Neural crest cell (in vitro differentiated cells): ENCODE measurements around the gene AMPD2. TPM values are rescaled to one million over a fixed set of nuclear protein-coding genes. Genes with fewer than 3 reads are reported as not detected.

ENCODE experiments used
- DNase-seq: peaks from one replicate; pipeline ENCODE4 v3.0.0; 2021; ENCODE audit warnings: low read depth, mixed read lengths, low spot score
- H3K27ac Mint-ChIP-seq: one replicate; pipeline ENCODE4 v1.8.0; 2021; ENCODE audit warnings: mild to moderate bottlenecking, mixed read lengths; ENCODE audit not compliant: unreplicated experiment
- H3K27me3 Mint-ChIP-seq: 2 replicates; pipeline ENCODE4 v1.8.0; 2021; ENCODE audit warnings: low read depth, mild to moderate bottlenecking, mixed read lengths
- H3K36me3 Mint-ChIP-seq: 2 replicates; pipeline ENCODE4 v1.8.0; 2021; ENCODE audit warnings: low read depth, mild to moderate bottlenecking, mixed read lengths
- H3K4me1 Mint-ChIP-seq: 2 replicates; pipeline ENCODE4 v1.8.0; 2021; ENCODE audit warnings: mixed read lengths
- H3K4me3 Mint-ChIP-seq: one replicate; pipeline ENCODE4 v1.8.0; 2021; ENCODE audit warnings: mild to moderate bottlenecking, mixed read lengths
- H3K9me3 Mint-ChIP-seq: 2 replicates; pipeline ENCODE4 v1.8.0; 2021; ENCODE audit warnings: mixed read lengths
- CTCF ChIP-seq: fragments of 200-600 bp; sonication (generic); conservative IDR thresholded peaks from 2 replicates; pipeline ENCODE4 v1.5.0; 2021; ENCODE audit warnings: antibody characterized with exemption, mild to moderate bottlenecking
- total RNA-seq: library from RNA; stranded (reverse); gene quantifications from 2 replicates; pipeline ENCODE4 v1.2.1, GENCODE V29; 2021

Gene AMPD2
- total RNA-seq, 1 donor from 2014 or later: 105 TPM

DNA sequence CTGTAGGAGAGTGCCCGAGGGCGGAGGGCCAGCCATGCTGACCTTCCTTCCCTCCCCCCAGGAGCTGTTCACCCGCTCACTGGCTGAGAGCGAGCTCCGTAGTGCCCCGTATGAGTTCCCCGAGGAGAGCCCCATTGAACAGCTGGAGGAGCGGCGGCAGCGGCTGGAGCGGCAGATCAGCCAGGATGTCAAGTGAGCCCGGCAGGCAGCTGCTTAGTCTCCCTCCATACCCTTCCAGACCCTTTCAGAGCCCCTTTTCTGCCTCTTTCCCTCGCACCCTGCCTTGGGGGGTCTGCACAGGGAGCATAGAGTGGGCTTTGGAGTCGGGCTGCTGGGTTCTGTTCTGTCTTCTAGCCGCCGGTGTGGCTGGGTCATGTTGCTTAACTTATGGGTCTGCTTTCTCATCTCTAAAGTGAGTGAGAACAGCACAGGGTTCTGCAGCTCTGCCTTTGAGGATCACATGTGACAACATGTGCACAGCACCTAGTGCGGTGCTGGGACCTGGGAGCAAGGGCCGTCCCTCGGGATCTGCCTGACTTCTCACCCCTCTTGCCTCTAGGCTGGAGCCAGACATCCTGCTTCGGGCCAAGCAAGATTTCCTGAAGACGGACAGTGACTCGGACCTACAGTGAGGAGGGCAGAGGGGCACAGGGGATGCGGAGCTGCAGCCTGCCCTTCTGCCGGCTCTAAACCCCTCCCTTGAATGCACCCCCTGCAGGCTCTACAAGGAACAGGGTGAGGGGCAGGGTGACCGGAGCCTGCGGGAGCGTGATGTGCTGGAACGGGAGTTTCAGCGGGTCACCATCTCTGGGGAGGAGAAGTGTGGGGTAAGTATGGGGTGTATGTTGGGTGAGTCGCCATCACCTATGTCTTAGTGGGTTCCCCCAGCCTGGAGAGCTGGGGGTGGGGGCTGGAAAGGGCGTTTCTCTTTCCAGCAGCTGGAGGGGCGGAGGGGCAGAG, 6.2 kb downstream of the AMPD2 start:
- peak overlapping the region; percentile 81 for H3K27ac Mint-ChIP-seq
- TF ChIP-seq CTCF: no peak
- no peaks in the 10 kb centered on the region for H3K27me3 Mint-ChIP-seq
- DNase-seq: no peak
- H3K4me1 Mint-ChIP-seq: peaks cover 28% of the 10 kb centered on the region
- H3K9me3 Mint-ChIP-seq: no peaks in the 10 kb centered on the region
- peaks cover 3% of the 10 kb centered on the region for H3K36me3 Mint-ChIP-seq
- peak overlapping the region; percentile 18 for H3K4me3 Mint-ChIP-seq

DNA sequence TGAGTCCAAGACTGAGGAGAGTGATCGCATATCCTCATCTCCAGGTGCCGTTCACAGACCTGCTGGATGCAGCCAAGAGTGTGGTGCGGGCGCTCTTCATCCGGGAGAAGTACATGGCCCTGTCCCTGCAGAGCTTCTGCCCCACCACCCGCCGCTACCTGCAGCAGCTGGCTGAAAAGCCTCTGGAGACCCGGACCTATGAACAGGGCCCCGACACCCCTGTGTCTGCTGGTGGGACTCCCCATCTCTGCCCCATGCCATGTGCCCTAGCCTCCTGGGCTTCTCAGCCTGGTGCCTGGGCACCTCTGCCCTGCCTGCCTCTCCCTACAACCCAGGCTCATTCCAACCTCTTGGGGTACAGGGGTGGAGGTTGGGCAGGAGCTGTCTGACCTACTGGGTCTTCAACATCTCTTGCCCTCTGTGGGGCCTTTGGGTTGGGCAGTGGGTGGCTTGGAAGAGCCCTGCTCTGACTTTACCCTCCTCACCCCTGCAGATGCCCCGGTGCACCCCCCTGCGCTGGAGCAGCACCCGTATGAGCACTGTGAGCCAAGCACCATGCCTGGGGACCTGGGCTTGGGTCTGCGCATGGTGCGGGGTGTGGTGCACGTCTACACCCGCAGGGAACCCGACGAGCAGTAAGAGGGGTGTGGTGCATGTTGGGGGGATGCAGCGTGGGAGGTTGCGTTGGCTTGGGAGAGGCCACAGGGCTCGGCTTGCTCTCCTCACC, 7.2 kb downstream of the AMPD2 start:
- Mint-ChIP-seq H3K27me3 (no peaks in the 10 kb centered on the region), H3K27ac (no peak overlapping the region), H3K4me3 (no peak overlapping the region), H3K9me3 (no peaks in the 10 kb centered on the region), H3K36me3 (peaks cover 3% of the 10 kb centered on the region), H3K4me1 (peaks cover 22% of the 10 kb centered on the region)
- no peak for TF ChIP-seq CTCF
- DNase-seq: no peak

GRCh38 chr1:109627692-109628399, 8.2 kb downstream of the AMPD2 start:
- H3K4me3 Mint-ChIP-seq: no peak overlapping the region
- no peaks in the 10 kb centered on the region for H3K27me3 Mint-ChIP-seq
- no peak for DNase-seq
- H3K4me1 Mint-ChIP-seq: peaks cover 12% of the 10 kb centered on the region
- no peak for TF ChIP-seq CTCF
- peaks cover 3% of the 10 kb centered on the region for H3K36me3 Mint-ChIP-seq
- no peaks in the 10 kb centered on the region for H3K9me3 Mint-ChIP-seq
- H3K27ac Mint-ChIP-seq: no peak overlapping the region

- DNase-seq: no peak
- H3K27me3 Mint-ChIP-seq: no peaks in the 10 kb centered on the region
- no peaks in the 10 kb centered on the region for H3K9me3 Mint-ChIP-seq
- H3K27ac Mint-ChIP-seq: no peak overlapping the region
- H3K4me3 Mint-ChIP-seq: no peak overlapping the region
- TF ChIP-seq CTCF: no peak
- peaks cover 8% of the 10 kb centered on the region for H3K4me1 Mint-ChIP-seq
- peaks cover 3% of the 10 kb centered on the region for H3K36me3 Mint-ChIP-seq
Observed at GRCh38 chr1:109628540-109629321, 9.1 kb downstream of the AMPD2 start.
